H1 (cell line): ENCODE measurements around the gene NEU2. TPM values are rescaled to one million over a fixed set of nuclear protein-coding genes. Genes with fewer than 3 reads are reported as not detected.

Source experiments
- CTCF ChIA-PET: fragments of 300-600 bp; sonication (Branson Sonifier 250); formaldehyde crosslinking; loops from one replicate; lab custom pipeline; 2021; ENCODE audit not compliant: partially characterized antibody; lab: Charles Lee
- POLR2A ChIA-PET: fragments of 300-600 bp; sonication (Branson Sonifier 250); formaldehyde crosslinking; loops from one replicate; lab custom pipeline; 2021; ENCODE audit warnings: inconsistent platforms; ENCODE audit not compliant: partially characterized antibody; lab: Charles Lee
- DNase-seq, 2 experiments: peaks; one replicate each; pipeline versions ENCODE4 v3.0.0 to v3.0.0-alpha.2; 2010 to 2022; ENCODE audit warnings: low spot score in 2 of 2, low read depth in 1 of 2, mixed read lengths in 1 of 2
- FAIRE-seq: peaks from 2 replicates; lab custom pipeline; 2011; peaks lifted over from hg19 to GRCh38; lab: Jason Lieb, UNC
- H2AFZ ChIP-seq: 2 replicates; pipeline ENCODE4 v1.8.1; 2012; ENCODE audit warnings: low read length, inconsistent platforms
- H2AK5ac ChIP-seq: 2 replicates; pipeline ENCODE4 v1.6.1; 2013; ENCODE audit warnings: low read depth, low read length
- H2BK120ac ChIP-seq: replicated peaks from 2 replicates; pipeline ENCODE3; 2013; ENCODE audit warnings: low read depth, low read length, inconsistent platforms
- H2BK12ac ChIP-seq: 2 replicates; pipeline ENCODE4 v1.6.1; 2013; ENCODE audit warnings: low read depth, low read length
- H2BK15ac ChIP-seq: 2 replicates; pipeline ENCODE4 v1.6.1; 2013; ENCODE audit warnings: low read length
- H2BK20ac ChIP-seq: 2 replicates; pipeline ENCODE4 v1.6.1; 2013; ENCODE audit warnings: low read length
- H2BK5ac ChIP-seq: 2 replicates; pipeline ENCODE4 v1.6.1; 2013; ENCODE audit warnings: low read depth, low read length
- H3K14ac ChIP-seq: 2 replicates; pipeline ENCODE4 v1.6.1; 2013; ENCODE audit warnings: inconsistent platforms; ENCODE audit not compliant: insufficient read length
- H3K18ac ChIP-seq: 2 replicates; pipeline ENCODE4 v1.6.1; 2013; ENCODE audit warnings: low read length; ENCODE audit errors: extremely low read depth
- H3K23ac ChIP-seq: 2 replicates; pipeline ENCODE4 v1.6.1; 2013; ENCODE audit warnings: inconsistent platforms; ENCODE audit not compliant: insufficient read length
- H3K23me2 ChIP-seq: 2 replicates; pipeline ENCODE4 v1.6.1; 2013; ENCODE audit warnings: low read depth, low read length
- H3K27ac ChIP-seq: 2 replicates; pipeline ENCODE4 v1.6.1; 2011; ENCODE audit warnings: low read depth, low read length, inconsistent platforms
- H3K27me3 ChIP-seq, 4 experiments: replicated peaks in 1 of 4; 1 replicate in 1 of 4; 2 replicates in 3 of 4; pipeline versions ENCODE4 v1.6.1 to v1.8.1; 2011 to 2013; ENCODE audit warnings: low read length in 3 of 4, mild to moderate bottlenecking in 3 of 4, inconsistent platforms in 2 of 4, mixed read lengths in 2 of 4, moderate library complexity in 1 of 4; ENCODE audit not compliant: control insufficient read depth in 3 of 4, insufficient read depth in 3 of 4; ENCODE audit errors: extremely low read depth in 1 of 4
- H3K36me3 ChIP-seq, 4 experiments: 2 replicates each; pipeline versions ENCODE4 v1.6.1 to v1.8.1; 2011 to 2013; ENCODE audit warnings: mild to moderate bottlenecking in 4 of 4, low read length in 3 of 4, moderate library complexity in 2 of 4, control low read depth in 1 of 4, inconsistent platforms in 1 of 4; ENCODE audit not compliant: insufficient read depth in 4 of 4, control insufficient read depth in 2 of 4
- H3K4ac ChIP-seq: replicated peaks from 2 replicates; pipeline ENCODE3; 2013; ENCODE audit warnings: low read length, low read depth, mixed read lengths, inconsistent platforms; ENCODE audit not compliant: insufficient read length
- H3K4me1 ChIP-seq, 4 experiments: replicated peaks in 1 of 4; 1 replicate in 1 of 4; 2 replicates in 3 of 4; pipeline versions ENCODE4 v1.6.1 to v1.8.1; 2011 to 2013; ENCODE audit warnings: low read length in 3 of 4, inconsistent platforms in 2 of 4, mixed read lengths in 1 of 4; ENCODE audit not compliant: insufficient read depth in 4 of 4, control insufficient read depth in 3 of 4
- H3K4me2 ChIP-seq, 2 experiments: 2 replicates each; pipeline versions ENCODE4 v1.6.1 to v1.8.1; 2011 to 2013; ENCODE audit warnings: low read depth in 2 of 2, low read length in 2 of 2, control low read depth in 1 of 2, inconsistent platforms in 1 of 2, mild to moderate bottlenecking in 1 of 2; ENCODE audit not compliant: insufficient read depth in 1 of 2
- H3K4me3 ChIP-seq, 4 experiments: fragments of 200-600, 300-600 bp in 1 of 4; sonication (generic), shearing (Covaris generic), sonication (Bioruptor Twin) in 1 of 4; 2 replicates each; pipeline versions ENCODE4 v1.5.1 to v1.8.1; 2011 to 2016; ENCODE audit warnings: low read length in 4 of 4, low read depth in 3 of 4, control low read depth in 2 of 4, inconsistent platforms in 2 of 4, mild to moderate bottlenecking in 2 of 4, mixed read lengths in 1 of 4, moderate library complexity in 1 of 4; ENCODE audit not compliant: insufficient read depth in 2 of 4; ENCODE audit errors: extremely low read depth in 1 of 4
- H3K56ac ChIP-seq: replicated peaks from 2 replicates; pipeline ENCODE3; 2013; ENCODE audit warnings: low read depth, mild to moderate bottlenecking, mixed read lengths, low read length, inconsistent platforms; ENCODE audit not compliant: insufficient read length
- H3K79me1 ChIP-seq: 2 replicates; pipeline ENCODE4 v1.6.1; 2013; ENCODE audit warnings: low read depth, low read length, control low read depth
- H3K79me2 ChIP-seq, 2 experiments: 2 replicates each; pipeline versions ENCODE4 v1.6.1 to v1.8.1; 2012 to 2013; ENCODE audit warnings: low read length in 2 of 2, mild to moderate bottlenecking in 2 of 2, inconsistent platforms in 1 of 2; ENCODE audit not compliant: insufficient read depth in 2 of 2, control insufficient read depth in 1 of 2
- H3K9ac ChIP-seq, 4 experiments: replicated peaks in 1 of 4; 1 replicate in 1 of 4; 2 replicates in 3 of 4; pipeline versions ENCODE4 v1.6.1 to v1.8.1; 2011 to 2013; ENCODE audit warnings: low read depth in 3 of 4, low read length in 3 of 4, control low read depth in 2 of 4, mild to moderate bottlenecking in 2 of 4, moderate library complexity in 2 of 4, inconsistent platforms in 1 of 4; ENCODE audit errors: extremely low read depth in 1 of 4
- H3K9me3 ChIP-seq, 2 experiments: 2 replicates each; pipeline versions ENCODE4 v1.6.1 to v1.8.1; 2012 to 2013; ENCODE audit warnings: mild to moderate bottlenecking in 2 of 2, moderate library complexity in 2 of 2, control low read depth in 1 of 2, inconsistent platforms in 1 of 2, low read depth in 1 of 2, low read length in 1 of 2, mixed read lengths in 1 of 2; ENCODE audit not compliant: insufficient read depth in 2 of 2
- H4K20me1 ChIP-seq, 2 experiments: replicated peaks in 1 of 2; 2 replicates each; pipeline versions ENCODE3 to v1.8.1; 2011 to 2013; ENCODE audit warnings: inconsistent platforms in 2 of 2, low read length in 2 of 2, mild to moderate bottlenecking in 1 of 2; ENCODE audit not compliant: insufficient read depth in 2 of 2, control insufficient read depth in 1 of 2
- H4K5ac ChIP-seq: 2 replicates; pipeline ENCODE4 v1.6.1; 2013; ENCODE audit warnings: low read length, low read depth, mixed read lengths, inconsistent platforms; ENCODE audit not compliant: insufficient read length
- H4K8ac ChIP-seq: 2 replicates; pipeline ENCODE4 v1.8.0; 2013; ENCODE audit warnings: mild to moderate bottlenecking, moderate library complexity, low read length, inconsistent platforms; ENCODE audit not compliant: insufficient read depth; ENCODE audit errors: extremely low read depth
- H4K91ac ChIP-seq: replicated peaks from 2 replicates; pipeline ENCODE3; 2013; ENCODE audit warnings: low read length, mixed read lengths, inconsistent platforms; ENCODE audit not compliant: insufficient read length
- ASH2L ChIP-seq: fragments of 200-600, 300-600 bp; sonication (generic); IDR thresholded peaks from one replicate; pipeline ENCODE4 v1.7.1; 2017; ENCODE audit warnings: low read length
- ATF2 ChIP-seq: IDR thresholded peaks from 2 replicates; pipeline ENCODE4 v1.6.1; 2012; ENCODE audit warnings: low read length, inconsistent platforms
- BACH1 ChIP-seq: IDR thresholded peaks from 2 replicates; pipeline ENCODE4 v1.6.1; 2012; ENCODE audit warnings: low read length, improper control_type of control experiment
- BCL11A ChIP-seq, 2 experiments: IDR thresholded peaks; one replicate each; pipeline ENCODE4 v1.6.1; 2011; ENCODE audit warnings: low read depth in 2 of 2, low read length in 2 of 2, mild to moderate bottlenecking in 2 of 2
- EP300 ChIP-seq, 2 experiments: IDR thresholded peaks; 1 replicate in 1 of 2; 2 replicates in 1 of 2; pipeline ENCODE4 v1.6.1; 2011 to 2012; ENCODE audit warnings: low read depth in 2 of 2, low read length in 2 of 2, mild to moderate bottlenecking in 2 of 2, borderline replicate concordance in 1 of 2, inconsistent platforms in 1 of 2, moderate library complexity in 1 of 2
- HDAC2 ChIP-seq, 2 experiments: fragments of 300-600 bp in 1 of 2; sonication (generic) in 1 of 2; IDR thresholded peaks; 2 replicates each; pipeline ENCODE4 v1.6.1; 2011 to 2012; ENCODE audit warnings: low read depth in 2 of 2, low read length in 2 of 2, mild to moderate bottlenecking in 2 of 2, moderate library complexity in 2 of 2, borderline replicate concordance in 1 of 2, inconsistent platforms in 1 of 2
- MAX ChIP-seq: IDR thresholded peaks from 2 replicates; pipeline ENCODE4 v1.6.1; 2012; ENCODE audit warnings: inconsistent platforms
- NRF1 ChIP-seq: IDR thresholded peaks from 2 replicates; pipeline ENCODE4 v1.6.1; 2011; ENCODE audit warnings: mild to moderate bottlenecking, low read depth, low read length, improper control_type of control experiment
- RXRA ChIP-seq: IDR thresholded peaks from 2 replicates; pipeline ENCODE4 v1.6.1; 2011; ENCODE audit warnings: low read depth, mild to moderate bottlenecking, low read length, moderate library complexity; ENCODE audit not compliant: insufficient read depth
- SAP30 ChIP-seq: fragments of 300-600 bp; sonication (generic); IDR thresholded peaks from 2 replicates; pipeline ENCODE4 v1.7.1; 2012; ENCODE audit warnings: low read length, moderate library complexity, mild to moderate bottlenecking, inconsistent platforms; ENCODE audit not compliant: insufficient read depth, insufficient replicate concordance
- TAF1 ChIP-seq: IDR thresholded peaks from 2 replicates; pipeline ENCODE4 v1.6.1; 2011; ENCODE audit warnings: mild to moderate bottlenecking, low read depth, low read length
- TEAD4 ChIP-seq: IDR thresholded peaks from 2 replicates; pipeline ENCODE4 v1.6.1; 2012; ENCODE audit warnings: low read depth, low read length, inconsistent platforms, mixed read lengths
- WGBS, 2 experiments: shearing (Covaris generic) in 1 of 2; methylation state at CpG; one replicate each; pipeline versions ENCODE4 v1.1.6 to v1.1.7; 2013 to 2015; ENCODE audit warnings: low lambda C conversion rate in 2 of 2, mixed read lengths in 2 of 2, inconsistent platforms in 1 of 2, low coverage in 1 of 2, missing lambda C conversion rate in 1 of 2; ENCODE audit not compliant: insufficient replicate concordance in 2 of 2, insufficient coverage in 1 of 2, insufficient read length in 1 of 2; ENCODE audit errors: extremely low coverage in 1 of 2, missing lambda C conversion rate in 1 of 2; 5-methylcytosine and 5-hydroxymethylcytosine counted together
- polyA plus RNA-seq, 7 experiments: library from polyadenylated mRNA; depleted of rRNA in 3 of 7; stranded (reverse) in 5 of 7; unstranded in 2 of 7; fragments of >200 nt in 5 of 7; fragments of 200-250 nt in 2 of 7; gene quantifications; 1 replicate in 5 of 7; 2 replicates in 1 of 7; 4 replicates in 1 of 7; pipeline versions ENCODE4 v1.2.1 to v1.2.3, GENCODE V29; 2011 to 2013; ENCODE audit warnings: missing spikeins in 2 of 7, mixed read lengths in 2 of 7
- total RNA-seq: library from RNA; stranded (reverse); fragmentation: NEBNext Ultra II Directional; extraction: Animal tissue kit (Norgen Biotek cat#: 25700); gene quantifications from 2 replicates; pipeline ENCODE4 v1.2.1, GENCODE V29; 2021

The NEU2 gene
- total and polyA plus RNA-seq, 2 of the 8 experiments (the other 6 are each of a cell fraction or from before 2014, with no cell fraction given) = 0.12 TPM; not detected in 1

GRCh38 chr2:233080836-233081229, 48.4 kb downstream of the NEU2 start:
- Histone ChIP-seq H4K8ac (no peak overlapping the region), H3K9me3 (no peaks in the 10 kb centered on the region), H4K5ac (no peak overlapping the region), H4K91ac (no peak overlapping the region), H3K36me3 (no peaks in the 10 kb centered on the region), H3K4me3 (no peak overlapping the region), H3K79me1 (no peaks in the 10 kb centered on the region), H2BK20ac (no peak overlapping the region), H2BK5ac (no peak overlapping the region), H2BK12ac (no peak overlapping the region), H3K4ac (no peak overlapping the region), H3K23ac (no peak overlapping the region), H3K27me3 (no peaks in the 10 kb centered on the region), H3K18ac (no peak overlapping the region), H3K56ac (no peak overlapping the region), H3K4me1 (peaks cover 2 to 8% (median 5%) of the 10 kb centered on the region in 4 experiments; a peak in 6 of 7 replicates), H2AK5ac (no peak overlapping the region), H3K14ac (no peak overlapping the region), H3K79me2 (no peaks in the 10 kb centered on the region), H3K23me2 (no peaks in the 10 kb centered on the region), H3K9ac (no peak overlapping the region), H2AFZ (no peak overlapping the region), H3K27ac (no peak overlapping the region), H2BK120ac (no peak overlapping the region), H2BK15ac (no peak overlapping the region), H4K20me1 (no peaks in the 10 kb centered on the region), H3K4me2 (no peak overlapping the region)
- POLR2A ChIA-PET = no interaction called here
- FAIRE-seq (no peak), DNase-seq (no peak)
- CTCF ChIA-PET = interaction anchor here (1.3 to 1.9 kb wide), 2 partner anchors 20 to 48 kb away, joined by 3 to 7 read pairs; partner anchors contain the start of gene INPP5D
- WGBS, 2 experiments = 86% methylated on average over 11 of the region's 11 CpGs; no CpG with 5 or more reads in 1 of the 2 experiments
- TF ChIP-seq SAP30 (no peak), TEAD4 (no peak), HDAC2 (IDR thresholded peaks at IDR 0.05; ENCODE audit: borderline replicate concordance in 1 of 2, low read depth in 2 of 2, low read length in 2 of 2) (no peak), ATF2 (no peak), ASH2L (no peak), NRF1 (no peak), EP300 (IDR thresholded peaks at IDR 0.05; ENCODE audit: borderline replicate concordance in 1 of 2, low read depth in 2 of 2, low read length in 2 of 2) (no peak), BCL11A (IDR thresholded peaks at IDR 0.05; ENCODE audit: low read depth in 2 of 2, low read length in 2 of 2) (no peak), RXRA (no peak), BACH1 (no peak), MAX (no peak), TAF1 (no peak)
